Adipose tissue (tissue), 3 donors: ENCODE measurements around the gene PARL. TPM values are rescaled to one million over a fixed set of nuclear protein-coding genes. Genes with fewer than 3 reads are reported as not detected.

Experiments
- H3K27ac ChIP-seq: one replicate; pipeline ENCODE4 v1.5.1; 2013; ENCODE audit warnings: low read depth, low read length
- WGBS, 3 donors: extraction: QIAGEN DNeasy Blood & Tissue Kit; methylation state at CpG; one replicate each; pipeline ENCODE4 v1.1.7; 2013; 5-methylcytosine and 5-hydroxymethylcytosine counted together
- polyA plus RNA-seq, 3 donors: library from polyadenylated mRNA; stranded (reverse); fragments of 200-250 nt; gene quantifications; one replicate each; pipeline ENCODE4 v1.2.3, GENCODE V29; 2013
- donor health status: healthy with polysubstance abuse.
- donor health status: Bipolar disorder and iron deficiency.
- donor health status: healthy.

The PARL gene
- polyA plus RNA-seq, 3 donors = 34.8 to 60.8 (median 47.5) TPM

DNA sequence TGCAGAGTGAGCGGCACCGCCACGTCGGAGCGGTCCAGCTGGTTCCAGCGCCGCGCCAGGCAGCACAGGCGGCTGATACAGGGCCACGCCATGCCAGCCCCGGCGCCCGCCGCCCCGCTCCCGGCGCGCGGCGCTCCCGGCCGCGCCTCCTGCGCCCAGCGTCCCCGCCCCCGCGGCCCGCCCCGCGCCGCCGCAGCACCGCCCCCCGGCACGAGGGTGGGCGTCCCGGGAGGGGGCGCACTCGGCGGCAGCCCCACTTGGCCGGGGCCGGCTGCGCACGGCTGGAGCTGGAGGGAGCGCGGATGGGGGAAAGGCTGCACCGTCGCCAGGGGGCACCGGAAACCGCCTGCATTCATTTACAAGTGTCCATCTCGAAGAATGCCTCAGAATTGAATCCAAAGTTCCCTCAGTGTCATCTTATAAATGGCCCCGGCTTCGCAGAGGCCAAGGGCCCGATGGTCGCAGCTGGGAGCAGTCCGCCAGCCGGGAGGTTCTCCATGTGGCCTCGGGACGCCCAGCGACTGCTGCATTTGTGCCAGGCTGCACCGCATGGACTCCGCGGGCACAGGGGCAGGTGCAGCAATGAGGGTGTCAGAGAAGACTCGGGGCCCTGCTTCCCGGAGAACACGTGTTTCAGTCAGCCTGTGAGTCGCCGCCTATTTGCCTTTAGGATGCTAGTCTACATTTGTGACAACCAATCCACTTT lies 59.1 kb downstream of the PARL start, which contains the start of gene MAP6D1:
MAP6D1 (minus strand) TSS at position 122 of the 706 bp plus-strand sequence; CDS start at position 92, 30 bp downstream.
- 4 to 5% (median 5%) methylated on average over 53 to 64 of the region's 69 CpGs for WGBS, 3 donors
- H3K27ac ChIP-seq = no peak within 1 kb of the TSS

DNA sequence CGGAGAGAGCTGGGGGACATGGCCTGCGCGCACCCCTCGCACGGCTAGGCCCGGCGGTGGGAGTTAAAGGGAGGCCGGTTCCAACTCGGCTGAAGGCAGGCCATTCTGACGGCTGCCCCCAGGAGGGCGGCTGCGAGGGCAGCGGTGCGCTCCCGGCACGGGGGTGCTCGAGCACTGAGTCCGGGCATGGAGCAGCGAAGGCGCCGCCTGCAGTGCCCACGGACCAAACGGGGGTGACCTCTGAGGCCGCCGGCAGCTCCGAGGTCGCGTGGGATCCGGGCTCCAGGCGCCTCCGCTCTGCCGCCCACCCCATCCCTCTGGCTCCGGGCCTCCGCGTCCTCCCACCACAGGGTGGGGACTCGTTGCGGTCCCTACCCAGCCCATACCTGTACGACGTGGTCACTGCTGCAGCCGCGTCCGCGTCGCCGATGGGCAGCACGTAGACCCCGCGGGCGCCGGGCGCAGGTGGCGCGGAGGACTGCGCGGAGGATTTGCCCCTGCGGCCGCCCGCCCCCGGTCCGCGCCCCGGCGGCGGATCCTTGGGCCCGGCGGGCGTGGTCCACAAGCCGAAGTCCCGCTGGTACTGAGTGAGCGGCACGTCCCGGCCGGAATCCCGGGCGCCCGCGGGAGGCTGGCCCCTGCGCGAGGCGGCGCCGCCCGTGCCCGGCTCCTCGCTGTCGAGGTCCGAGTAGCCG lies 59.8 kb downstream of the PARL start:
- H3K27ac ChIP-seq = no peak overlapping the region
- 1% methylated on average over 41 to 88 of the region's 88 CpGs for WGBS, 3 donors

DNA sequence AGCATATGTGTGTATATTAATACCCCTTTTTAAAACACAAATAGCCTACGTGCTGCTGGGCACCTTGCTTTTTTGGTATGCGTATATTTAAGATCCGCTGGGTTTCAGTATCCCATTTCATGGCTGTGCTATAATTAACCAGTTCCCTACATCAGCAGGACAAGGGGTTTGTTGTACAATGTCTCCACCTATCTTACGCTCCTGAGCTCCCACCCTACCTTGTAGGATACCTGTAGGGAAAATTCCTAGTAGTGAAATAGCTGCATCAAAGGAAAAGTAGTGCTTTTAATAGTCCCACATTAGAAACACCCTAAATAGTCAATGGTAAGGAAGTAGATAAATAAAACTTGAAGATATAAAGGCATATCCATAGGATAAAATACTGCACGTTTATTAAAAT lies 60.7 kb downstream of the PARL start:
- WGBS, 3 donors = 72 to 86% (median 79%) methylated on average over 5 of the region's 5 CpGs

DNA sequence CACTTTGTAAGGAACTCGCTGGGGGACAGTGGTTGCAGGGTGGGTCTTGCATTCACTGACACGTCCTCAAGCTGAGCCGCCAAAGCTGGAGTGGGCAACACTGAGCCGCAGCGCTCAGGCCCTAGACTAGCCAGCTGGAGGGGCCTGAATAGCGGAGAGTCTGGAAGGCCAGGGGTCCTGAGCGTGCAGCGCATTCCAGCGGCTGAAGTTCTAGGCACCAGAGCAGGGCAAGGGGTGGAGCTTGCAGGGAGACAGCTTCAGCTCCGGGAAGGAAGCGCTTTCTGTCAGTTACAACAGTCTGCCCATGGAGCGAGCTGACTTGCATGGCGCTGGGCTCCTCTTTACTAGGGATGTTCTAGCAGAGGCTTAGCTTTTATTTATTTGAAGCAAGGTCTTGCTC lies 62.0 kb downstream of the PARL start:
- WGBS, 3 donors = 81 to 93% (median 87%) methylated on average over 12 to 13 of the region's 13 CpGs
- no peak overlapping the region for H3K27ac ChIP-seq

More for the DNA sequence above, 60.7 kb downstream of the PARL start:
- no peak overlapping the region for H3K27ac ChIP-seq

DNA sequence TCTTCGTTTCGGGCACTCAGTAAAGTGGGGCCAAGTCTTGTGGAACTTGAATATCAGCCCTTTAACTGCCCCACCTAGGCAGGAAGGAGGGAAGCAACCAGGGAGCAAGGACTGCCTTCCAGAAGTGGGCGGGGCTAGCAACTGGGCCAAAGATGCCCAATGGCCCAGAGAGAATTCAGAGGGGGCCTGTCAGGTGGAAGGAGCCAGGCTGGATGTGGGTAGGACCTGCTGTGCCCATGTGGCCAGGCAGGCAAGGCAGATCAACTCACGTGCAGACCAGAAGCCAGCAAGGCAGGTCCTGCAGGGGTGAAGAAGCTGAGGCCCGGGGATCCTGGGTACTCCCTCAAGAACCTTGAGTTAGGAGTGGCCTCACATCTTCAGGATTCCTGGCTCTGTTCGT lies 64.8 kb downstream of the PARL start:
- H3K27ac ChIP-seq = no peak overlapping the region
- 82 to 95% (median 90%) methylated on average over 6 of the region's 6 CpGs for WGBS, 3 donors

DNA sequence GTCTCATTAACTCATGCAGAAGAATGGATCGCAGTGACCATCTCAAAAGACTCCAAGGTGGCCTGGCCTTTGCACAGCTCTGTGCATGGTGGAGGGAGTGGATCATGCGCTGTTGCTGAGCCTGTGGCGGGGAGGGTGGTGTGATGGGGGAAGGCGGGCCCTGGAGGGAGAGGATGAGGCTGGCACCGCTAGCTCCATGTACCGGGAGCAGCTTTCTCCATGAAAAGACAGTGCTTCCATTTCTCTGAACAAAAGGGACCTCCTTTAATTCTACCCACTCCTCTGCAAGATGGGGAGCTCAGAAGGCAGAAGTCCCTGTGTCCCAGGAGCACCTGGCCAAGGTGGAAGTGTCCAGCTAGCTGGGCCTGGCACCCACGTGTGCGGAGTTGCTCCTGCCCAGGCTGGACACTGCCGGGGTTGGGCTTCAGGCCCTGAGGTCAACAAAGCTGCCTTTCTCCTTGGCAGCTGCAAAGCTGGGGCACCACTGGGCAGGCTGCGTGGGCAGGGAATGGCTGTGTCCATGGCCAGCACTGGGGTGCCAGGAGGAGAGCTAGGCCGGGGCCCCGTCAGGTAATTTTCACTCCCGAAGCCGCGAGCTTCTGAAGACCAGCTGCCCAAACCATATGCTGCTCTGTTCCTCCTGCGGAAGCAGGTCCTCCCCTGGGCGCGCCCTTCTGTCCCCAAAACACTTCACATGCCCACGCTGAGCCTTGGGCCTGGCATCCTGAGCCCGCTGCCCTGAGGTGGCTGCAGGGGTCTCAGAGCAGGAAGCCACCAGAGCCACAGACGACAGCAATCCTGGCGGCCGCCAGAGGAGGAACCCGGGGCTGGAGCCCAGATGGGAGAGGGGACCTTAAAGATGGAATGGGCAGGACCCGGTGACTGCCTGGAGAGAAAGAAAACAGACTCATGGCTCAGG lies 65.7 kb downstream of the PARL start:
- no peak overlapping the region for H3K27ac ChIP-seq

DNA sequence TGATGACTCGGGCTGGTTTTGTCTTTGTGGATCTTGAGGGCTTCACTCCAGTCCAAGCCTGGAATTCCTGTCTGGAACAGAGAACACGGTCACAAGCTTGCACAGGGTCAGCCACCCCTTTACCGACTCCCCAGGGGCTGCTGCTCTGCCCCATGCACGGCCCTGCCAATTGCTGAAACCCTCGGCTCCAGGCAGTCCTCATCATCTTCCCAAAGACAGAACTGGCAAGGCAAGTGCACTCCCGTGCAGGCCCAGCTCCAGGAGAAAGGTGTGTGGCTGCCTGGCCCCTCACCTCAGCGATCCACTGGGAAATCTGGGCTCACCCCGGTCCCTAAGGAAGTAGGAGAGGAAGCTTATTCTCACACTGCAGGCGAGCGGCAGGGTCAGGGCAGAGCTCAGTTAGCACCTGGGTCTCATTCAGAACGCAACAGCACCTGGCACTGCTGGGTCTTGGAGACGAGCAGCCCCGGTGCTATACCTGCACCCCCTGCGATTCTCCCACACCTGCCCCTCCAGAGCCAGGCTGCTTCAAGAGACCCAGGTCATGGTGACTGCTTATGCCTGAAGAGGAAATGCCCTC lies 66.5 kb downstream of the PARL start:
- 81 to 90% (median 82%) methylated on average over 14 of the region's 14 CpGs for WGBS, 3 donors
- H3K27ac ChIP-seq = no peak overlapping the region

More for the DNA sequence above, 65.7 kb downstream of the PARL start:
- 89 to 94% (median 91%) methylated on average over 25 of the region's 25 CpGs for WGBS, 3 donors

DNA sequence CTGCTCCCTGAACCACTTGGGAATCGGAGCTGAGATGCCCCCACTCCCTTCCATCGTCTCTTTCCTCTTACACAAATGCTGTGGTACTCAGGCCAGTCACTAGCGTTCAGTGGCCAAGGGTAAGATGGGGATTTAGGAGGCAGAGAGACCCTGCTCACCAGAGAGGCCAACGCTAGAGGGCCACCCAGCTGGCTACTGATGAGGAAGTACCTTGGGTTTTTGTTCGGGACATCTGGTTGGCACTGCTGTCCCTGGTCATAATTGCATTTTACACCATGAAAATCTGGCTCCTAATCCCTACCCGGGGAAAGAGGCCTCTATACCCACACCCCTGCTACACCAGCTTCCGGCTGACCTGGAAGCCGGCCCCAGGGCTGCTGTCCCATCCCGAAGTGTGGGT lies 67.0 kb downstream of the PARL start:
- WGBS, 3 donors = 92 to 95% (median 93%) methylated on average over 9 of the region's 9 CpGs
- no peak overlapping the region for H3K27ac ChIP-seq

DNA sequence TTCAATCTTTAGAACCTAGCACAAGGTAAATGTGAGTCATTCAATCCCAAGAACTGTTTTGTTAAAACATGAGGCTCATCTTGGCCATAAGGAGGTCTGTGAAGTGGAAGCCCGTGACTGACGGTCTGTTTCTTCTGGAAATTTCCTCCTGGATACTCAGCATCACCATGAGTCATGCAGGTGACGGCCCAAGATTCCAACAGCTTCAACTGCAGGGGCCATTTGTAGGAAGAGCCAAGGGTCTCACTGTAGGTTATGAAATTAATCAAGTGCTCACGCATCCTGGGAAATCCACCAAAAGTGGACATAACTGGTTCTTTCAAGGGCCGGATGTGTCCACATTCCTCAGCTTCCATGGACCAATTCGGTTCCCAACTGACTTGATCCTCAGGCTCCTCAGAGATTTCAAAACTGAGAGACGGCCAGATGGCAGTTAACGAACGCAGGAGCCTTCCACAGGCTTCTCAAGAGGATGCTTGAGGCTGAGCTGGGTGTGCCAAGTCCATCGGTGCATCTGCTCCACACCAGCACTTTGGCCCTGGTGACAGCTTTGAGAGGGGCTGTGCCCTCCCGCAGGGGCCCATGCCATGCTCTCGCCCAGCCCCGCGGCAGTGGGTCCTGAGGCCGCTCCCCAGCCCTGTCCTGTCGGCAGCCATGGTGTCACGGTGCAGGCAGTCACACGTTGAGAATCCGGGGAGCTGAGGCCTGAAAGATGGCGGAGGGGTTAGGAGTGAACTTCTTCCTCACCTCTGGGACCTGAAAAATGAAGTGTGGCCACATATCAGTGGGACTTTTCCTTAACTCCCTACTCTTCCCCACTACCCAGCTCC lies 67.8 kb downstream of the PARL start:
- 85 to 88% (median 86%) methylated on average over 20 of the region's 20 CpGs for WGBS, 3 donors
- H3K27ac ChIP-seq = no peak overlapping the region

DNA sequence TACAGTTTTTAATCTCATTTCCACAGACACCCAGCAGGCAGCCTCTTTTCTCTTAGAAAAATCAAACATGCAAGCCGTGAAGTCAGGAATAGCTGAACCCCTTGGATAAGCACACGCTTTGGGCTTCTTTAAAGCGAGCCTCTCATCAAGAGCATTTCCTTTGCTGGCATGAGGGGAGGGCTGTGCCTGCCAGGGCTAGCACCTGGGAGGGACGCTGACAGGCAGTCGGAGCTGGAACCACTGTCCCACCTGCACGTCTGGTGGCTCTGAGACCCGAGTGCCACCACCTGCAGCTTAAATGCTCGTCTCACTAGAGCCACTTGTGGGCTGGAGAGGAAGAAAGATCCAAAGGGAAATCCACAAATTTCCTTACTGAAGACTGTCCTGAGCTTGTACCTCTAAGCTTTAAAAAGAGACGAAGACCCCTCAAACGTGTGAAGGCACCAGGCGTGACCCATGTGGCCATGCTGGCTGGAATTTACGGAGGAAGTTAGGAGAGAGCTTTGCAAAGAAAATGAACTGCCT lies 68.7 kb downstream of the PARL start:
- WGBS, 3 donors = 76 to 83% (median 82%) methylated on average over 12 of the region's 12 CpGs

DNA sequence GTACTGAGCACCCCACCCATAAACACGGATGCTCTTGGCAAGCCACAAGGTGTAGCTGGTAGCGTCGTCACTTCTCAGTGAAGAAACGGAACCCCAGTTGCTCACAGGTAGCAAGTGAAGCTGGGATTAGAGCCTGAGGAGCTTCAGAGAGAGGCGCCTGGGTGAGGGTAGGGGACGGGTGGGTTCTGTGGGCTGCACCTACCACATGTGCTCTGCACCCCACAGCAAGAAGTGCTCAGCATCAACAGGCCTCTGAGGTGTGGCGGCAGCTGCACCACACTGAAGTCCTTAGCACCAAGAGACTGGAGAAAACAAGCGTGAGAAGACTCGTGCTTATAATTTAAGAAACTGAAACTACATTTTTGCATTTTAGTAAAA lies 69.1 kb downstream of the PARL start:
- 71 to 81% (median 75%) methylated on average over 9 of the region's 9 CpGs for WGBS, 3 donors
- H3K27ac ChIP-seq = no peak overlapping the region

More for the DNA sequence above, 68.7 kb downstream of the PARL start:
- no peak overlapping the region for H3K27ac ChIP-seq

DNA sequence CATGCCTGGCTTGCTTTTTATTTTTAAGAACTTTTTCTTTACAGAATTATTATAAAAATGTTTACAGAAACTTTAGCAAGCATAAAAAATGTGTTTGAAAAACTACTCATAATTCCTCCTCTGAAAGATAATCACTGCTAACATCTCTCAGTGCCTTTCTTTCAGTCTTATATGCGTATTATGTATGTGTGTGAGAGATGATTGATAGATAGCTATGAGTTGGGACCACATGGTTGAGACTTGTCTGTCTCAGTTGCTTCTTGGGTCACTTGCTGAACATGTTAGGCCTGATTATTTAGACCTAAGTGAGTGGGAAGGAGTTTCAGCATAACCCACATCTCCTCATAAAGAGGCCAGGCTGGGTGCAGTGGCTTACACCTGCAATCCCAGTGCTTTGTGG lies 70.4 kb downstream of the PARL start:
- no peak overlapping the region for H3K27ac ChIP-seq
- 96 to 100% (median 96%) methylated on average over 1 of the region's 1 CpG for WGBS, 3 donors

DNA sequence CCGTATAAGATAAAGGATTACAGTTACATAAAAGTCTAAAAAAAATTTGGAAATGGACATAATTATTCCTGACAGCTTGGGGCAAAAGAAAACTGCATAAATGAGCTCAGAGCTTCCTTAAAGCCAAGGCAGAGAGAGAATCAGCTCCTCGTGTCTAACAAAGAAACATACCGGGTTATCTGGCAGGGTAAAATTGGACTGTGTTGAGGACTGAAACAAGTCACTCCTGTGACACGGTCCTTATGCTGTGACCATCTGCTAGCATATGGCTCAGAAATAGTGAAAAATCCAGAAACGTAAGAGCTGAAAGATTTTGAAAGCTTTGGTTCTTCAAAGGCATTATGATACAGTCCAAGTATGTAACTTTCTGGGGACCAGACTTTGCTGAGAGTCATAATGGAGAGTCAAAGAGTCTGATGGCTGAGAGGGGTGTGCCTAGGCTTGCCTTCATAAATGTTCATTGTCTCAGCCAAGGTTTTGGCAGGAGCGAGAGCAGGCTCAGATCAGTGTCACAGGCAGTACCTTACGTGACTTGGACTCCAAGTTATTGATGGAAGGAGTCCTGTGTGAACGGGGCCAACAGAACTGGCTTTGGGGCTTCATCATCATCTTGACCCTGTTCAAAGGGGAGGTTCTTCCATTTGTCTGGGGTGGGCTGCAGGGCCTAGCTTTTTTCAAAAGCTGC lies 71.8 kb downstream of the PARL start:
- H3K27ac ChIP-seq = no peak overlapping the region
- WGBS, 3 donors = 81 to 82% (median 81%) methylated on average over 8 of the region's 8 CpGs

DNA sequence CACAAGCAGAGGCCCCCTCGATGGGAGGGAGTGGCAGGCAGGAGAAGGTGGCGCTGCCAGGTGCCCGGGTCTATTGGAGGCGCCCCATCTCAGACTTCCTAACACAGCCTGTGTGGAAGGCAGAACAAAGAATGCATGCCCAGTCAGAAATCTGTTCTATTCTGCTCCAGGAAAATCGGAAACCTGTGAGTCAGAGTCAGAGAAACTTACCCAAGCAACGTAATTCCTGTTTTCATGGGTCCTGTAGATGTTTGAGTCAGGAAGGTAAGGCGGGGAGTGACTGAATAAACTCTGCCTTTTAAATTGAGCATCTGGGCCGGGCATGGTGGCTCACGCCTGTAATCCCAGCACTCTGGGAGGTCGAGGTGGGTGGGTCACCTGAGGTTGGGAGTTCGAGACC lies 73.0 kb downstream of the PARL start:
- WGBS, 3 donors = 88 to 95% (median 94%) methylated on average over 11 of the region's 11 CpGs
- no peak overlapping the region for H3K27ac ChIP-seq

DNA sequence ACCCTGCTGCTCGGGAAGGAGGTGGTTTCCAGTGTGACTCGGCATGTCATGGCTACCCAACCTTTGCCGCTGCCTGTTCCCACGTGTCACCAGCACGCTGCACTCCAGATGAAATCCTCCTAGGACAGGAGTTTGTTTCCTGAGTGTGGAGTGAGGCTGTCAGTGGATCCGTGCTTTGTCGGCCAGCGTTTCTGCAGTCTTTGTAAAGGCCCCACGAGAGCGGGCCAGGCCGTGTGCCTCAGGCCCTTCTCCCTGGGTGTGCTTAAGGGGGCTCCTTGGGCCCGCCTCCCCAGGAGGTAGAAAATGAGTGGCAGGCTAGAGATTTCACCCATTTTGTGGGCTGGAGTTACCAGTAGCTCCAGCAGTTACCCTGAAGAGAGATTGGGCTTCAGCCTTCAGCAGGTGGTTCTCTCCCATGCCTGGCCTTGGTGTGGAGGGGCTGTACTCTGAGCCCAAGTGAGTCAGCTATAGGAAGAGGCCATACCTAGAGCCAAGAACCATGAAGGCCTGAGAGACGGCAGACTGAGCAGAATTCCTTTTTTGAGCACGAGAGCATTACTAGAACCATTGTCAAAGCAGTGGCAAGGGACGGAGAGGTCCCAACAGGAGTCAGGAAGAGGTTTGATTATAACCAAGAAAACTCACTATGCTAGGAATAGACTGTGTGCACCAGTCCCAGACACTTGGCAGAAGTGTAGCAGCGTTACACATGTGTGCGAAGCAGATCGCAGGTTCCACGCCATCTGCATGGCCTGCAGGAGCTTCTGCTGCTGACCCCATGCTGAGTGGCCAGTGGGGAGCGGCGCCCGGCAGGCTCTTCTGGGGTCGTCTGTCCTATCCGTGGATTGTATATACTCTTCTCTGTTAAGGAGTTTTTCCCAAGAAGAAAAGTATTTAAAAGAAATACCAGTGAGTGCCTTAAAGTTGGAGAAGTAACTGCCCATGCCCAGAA lies 73.8 kb downstream of the PARL start:
- WGBS, 3 donors = 57 to 92% (median 90%) methylated on average over 24 of the region's 24 CpGs
- no peak overlapping the region for H3K27ac ChIP-seq

DNA sequence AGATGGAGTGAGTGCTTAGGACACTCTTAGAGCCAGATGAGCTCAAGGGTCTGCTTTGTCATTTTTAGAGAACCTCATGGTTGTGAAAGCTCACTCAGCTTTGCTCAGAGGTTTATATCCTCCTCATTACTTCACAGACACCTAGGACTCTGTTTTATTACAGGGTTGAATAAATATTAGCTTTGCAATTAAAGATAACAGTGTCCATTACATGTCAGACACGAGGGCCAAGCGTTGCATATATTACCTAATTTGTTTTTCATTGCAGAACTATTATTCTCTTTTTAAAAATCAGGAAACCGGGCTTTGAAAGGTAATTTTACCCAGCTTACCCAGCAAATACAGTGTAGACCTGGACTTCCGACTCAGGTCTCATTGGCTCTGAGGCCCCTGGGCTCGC lies 75.4 kb downstream of the PARL start:
- 42 to 90% (median 83%) methylated on average over 5 of the region's 5 CpGs for WGBS, 3 donors
- no peak overlapping the region for H3K27ac ChIP-seq
